Epithelial cell of prostate (primary cell): ENCODE measurements around the gene PLEKHJ1.

Experiments
- DNase-seq: peaks from one replicate; pipeline ENCODE4 v3.0.0-alpha.2; 2011; ENCODE audit warnings: low read depth, low spot score
- H3K27ac ChIP-seq: fragments of 450-650 bp; 2 replicates; pipeline ENCODE4 v1.5.1; 2017; ENCODE audit warnings: mild to moderate bottlenecking

PLEKHJ1 gene

DNA sequence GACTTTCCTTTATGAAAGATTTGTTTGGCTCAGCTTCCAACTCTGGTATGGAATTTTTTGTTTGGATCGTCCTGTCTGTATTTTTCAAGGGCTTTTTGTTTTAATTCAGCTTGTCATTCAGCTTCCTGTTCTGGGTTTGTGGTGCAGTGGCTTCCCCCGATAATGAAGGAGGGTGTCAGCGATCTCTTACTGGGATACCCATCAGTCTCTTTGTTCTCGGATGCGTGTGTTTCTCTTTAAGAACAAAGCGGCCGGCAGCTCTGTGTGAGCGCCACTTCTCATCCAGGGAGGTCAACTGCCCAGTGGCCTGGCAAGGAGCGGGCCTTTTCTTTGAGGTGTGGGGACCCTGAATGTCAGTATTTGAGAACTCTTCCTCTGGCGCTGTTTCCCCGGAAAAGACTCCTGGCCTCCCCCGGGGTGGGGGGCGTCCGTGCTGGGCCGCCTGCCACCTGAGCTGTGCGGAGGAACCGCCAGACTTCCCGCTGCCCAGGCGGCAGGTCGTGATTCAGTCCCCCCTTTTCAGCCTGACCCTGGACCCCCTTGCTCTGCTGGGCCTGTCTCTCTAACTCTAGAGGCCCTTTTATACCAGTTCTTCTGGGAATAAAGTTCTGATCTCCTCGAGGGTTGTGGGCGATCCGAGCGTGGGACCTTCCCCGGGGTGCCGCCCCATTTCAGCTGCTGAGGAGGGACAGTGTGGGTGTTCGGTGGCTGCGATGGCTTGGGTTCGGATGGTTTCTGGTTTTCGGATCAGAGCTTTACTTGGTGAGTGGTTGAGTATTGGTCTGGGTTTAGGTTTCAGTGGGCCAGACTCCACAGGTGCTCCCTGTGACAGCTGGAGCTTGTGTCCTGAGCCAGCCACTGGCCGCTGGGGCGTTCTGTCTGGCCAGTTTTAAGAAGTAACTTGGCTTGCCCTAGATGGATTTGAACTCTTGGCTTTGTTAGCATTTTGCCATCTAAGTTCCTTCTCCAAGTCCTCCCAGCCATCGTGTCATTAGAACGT, 3.9 kb upstream of the PLEKHJ1 start:
- no peak overlapping the region for H3K27ac ChIP-seq
- no peak for DNase-seq

DNA sequence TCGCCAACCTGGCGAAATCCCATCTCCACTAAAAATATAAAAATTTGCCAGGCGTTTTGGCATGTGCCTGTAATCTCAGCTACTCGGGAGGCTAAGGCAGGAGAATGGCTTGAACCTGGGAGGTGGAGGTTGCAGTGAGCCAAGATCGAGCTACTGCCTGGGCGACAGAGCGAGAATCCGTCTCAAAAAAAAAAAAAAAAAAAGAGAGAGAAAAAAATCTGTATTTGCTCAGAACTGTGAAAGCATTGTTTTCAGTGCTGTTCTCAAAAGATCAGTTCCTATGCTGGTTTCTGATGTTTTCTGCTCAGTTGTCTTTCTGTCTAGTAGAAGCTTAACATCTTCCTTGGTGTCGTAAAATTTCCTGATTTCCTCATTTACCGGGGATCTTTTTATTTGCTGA, 3.0 kb upstream of the PLEKHJ1 start:
- no peak overlapping the region for H3K27ac ChIP-seq
- no peak for DNase-seq

DNA sequence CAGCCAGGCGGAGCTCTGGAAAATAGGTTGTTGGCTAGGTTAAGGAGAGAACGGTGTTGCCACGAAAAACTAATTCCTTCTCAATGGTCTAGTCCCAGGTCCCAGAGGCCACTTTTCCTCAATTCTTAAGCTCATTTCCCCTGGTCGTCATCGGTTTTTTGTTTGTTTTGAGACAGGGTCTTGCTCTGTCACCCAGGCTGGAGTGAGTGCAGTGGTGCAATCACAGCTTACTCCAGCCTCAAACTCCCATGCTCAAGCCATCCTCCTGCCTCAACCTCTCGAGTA, 1.7 kb upstream of the PLEKHJ1 start:
- H3K27ac ChIP-seq = no peak overlapping the region

DNA sequence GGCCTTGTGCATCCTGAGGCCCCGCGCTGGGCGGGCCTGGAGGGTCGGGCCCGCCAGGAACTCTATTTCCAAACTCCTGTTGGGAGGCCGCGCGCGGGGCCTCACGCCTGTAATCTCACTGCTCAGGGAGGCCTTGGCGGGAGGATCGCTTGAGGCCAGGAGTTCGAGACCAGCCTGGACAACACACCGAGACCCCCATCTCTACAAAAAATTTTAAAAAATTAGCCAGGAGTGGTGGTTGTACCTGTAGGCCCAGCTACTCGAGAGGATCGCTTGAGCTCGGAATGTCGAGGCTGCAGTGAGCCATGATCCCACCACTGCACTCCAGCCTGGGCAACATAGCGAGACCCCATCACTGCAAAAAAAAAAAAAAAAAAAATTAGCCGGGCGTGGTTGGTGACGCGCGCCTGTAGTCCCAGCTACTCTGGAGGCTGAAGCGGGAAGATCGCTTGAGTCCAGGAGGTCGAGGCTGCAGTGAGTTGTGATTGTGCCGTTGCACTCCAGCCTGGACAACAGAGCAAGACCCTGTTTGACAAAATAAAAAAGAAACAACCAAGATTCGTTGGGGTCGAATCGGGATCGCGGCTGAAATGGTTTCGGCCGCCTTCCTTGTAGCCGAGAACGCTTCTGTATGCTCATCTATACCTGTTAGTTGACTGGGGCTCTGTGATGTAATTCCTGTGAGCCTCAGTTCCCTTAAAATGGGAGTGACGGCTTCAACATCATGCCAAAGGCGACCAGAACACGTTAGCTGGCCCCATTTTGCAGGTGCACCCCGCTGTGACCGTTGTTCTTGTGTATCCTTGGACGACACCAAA, 1.1 kb upstream of the PLEKHJ1 start:
- peak overlapping the region; percentile 89 for H3K27ac ChIP-seq
- DNase-seq = no peak

More for the DNA sequence above, 1.7 kb upstream of the PLEKHJ1 start:
- DNase-seq = no peak

DNA sequence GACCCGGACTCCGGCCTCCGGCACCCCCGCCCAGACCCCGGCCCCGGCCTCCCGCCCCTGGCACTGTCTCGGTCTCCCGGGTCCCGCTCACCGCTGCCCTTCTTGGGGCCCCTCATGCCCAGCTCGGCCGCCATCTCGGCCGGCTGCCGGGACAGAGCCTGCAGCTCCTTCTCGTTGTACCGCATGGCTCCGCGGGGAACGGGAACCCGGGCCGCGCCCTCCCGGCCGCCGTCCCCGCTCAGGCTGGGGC, 140 bp downstream of the PLEKHJ1 start:
- DNase-seq = no peak
- H3K27ac ChIP-seq = peak overlapping the region; percentile 89

DNA sequence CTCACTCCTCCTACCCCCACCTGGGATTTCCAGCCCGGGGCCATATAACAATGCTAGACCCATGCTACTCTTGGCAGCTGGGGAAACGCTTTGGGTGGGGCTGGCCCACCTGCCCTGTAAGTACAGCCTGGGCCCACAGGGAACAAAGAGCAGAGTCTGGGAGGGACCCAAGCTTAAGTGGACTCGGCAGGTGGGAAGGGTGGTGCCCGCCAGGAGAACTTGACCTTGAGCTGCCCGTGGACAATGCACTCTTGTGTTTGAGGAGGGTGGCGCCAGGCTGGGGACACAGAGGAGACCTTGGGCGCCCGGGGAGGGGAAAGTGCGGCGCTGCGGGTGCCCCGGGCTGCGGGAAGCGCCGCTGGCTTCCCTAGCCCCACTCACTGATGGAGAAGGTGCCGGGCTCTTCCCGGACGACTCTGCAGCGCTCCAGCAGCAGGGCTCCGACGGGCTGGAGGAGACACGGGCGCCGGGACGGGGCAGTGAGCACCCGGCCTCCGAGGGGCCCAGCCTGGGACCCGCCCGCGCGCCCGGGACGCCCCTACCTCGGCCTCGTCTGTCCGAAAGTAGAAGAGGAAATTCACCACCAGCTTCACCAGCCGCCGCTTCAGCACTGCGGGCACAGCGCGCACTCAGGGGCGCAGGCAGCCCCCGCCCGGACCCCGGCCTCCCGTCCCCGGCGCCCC, 607 bp downstream of the PLEKHJ1 start:
- H3K27ac ChIP-seq = peak overlapping the region; percentile 89
- DNase-seq = no peak

DNA sequence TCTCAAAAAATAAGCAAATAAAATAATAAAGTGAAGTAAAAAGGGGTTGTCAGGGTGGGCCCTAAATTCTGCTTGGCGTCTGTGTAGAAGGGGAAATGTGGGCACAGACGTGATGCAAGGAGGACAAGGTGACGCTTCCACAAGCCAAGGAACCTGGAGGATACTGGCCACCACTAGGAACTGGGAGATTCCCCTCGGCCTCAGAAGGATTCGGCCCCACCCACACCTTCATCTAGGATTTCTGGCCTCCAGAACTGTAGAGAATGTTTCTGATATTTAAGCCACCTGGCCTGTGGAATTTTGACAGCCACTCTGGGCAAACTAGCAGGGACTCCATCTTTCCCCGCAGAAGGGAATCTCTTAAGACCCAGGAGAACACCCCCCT, 1.1 kb downstream of the PLEKHJ1 start:
- no peak for DNase-seq
- H3K27ac ChIP-seq = peak overlapping the region; percentile 89

DNA sequence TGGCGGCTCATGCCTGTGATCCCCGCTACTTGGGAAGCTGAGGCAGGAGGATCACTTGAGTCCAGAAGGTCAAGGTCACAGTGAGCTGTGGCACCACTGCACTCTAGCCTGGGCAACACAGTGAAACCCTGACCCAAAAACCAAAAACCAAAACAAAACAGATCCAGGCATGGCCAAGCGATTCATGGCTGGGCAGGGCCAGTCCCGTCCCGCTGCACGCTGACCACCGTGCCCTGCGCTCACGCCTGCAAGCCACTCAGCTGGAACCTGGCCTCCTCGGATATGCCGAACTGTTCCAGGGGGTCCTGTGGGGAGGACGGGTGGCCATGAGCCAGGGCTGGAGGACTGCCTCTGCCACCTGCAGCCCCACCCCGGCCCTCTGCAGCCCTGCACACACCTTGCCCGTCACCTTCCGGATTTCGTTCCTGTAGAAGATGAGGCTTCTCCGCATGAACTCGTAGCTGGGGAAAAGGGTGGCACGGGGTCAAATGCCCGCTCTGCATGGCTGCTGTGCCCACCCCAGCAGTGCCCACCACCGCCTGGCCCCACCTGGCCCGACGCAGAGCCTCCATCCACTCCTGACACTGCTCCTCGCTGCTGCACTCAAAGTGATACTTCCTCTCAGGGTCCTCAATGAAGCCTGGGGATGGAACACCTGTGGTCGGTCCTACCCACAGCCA, 2.4 kb downstream of the PLEKHJ1 start:
- no peak for DNase-seq
- no peak overlapping the region for H3K27ac ChIP-seq

DNA sequence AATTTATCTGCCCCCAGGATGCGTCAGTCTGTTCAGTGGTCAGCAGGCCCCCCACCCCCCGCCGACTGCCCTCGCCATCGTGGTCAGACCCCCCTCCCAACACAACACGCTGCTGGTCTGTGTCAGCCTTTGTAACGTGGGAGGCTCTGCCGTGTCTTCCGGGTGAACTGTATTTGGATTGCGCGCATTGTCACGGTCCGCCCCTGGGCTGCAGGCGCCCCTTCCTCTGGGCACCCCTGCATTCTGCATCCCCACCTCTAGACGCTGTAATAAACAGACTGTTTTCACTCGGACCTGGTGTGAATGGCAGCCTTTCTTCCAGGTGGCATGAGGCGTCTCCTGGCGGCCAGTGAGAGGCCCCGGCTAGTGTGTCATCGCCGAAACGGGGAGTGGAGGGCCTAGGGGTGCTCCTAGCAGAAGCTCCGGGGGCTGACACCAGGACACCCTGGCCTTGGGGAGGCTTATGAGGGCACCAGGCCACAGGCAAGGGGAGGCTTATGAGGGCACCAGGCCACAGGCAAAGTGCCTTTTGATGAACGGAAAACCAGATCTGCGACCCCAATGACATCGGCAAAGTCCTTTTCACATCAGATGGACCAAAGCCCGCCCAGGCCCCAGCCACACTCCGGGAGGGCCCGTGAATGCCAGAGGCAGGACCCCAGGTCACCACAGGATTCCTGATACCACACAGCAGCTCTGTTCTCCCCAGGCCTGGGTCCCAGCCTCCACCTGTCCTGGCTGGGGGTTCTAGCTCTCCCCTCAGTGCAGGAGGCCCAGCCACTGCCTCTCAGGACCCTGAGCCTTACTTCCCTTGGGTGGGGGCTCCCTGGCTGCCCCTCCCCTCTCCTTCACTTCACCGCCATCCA, 3.6 kb downstream of the PLEKHJ1 start:
- no peak overlapping the region for H3K27ac ChIP-seq
- DNase-seq = no peak

DNA sequence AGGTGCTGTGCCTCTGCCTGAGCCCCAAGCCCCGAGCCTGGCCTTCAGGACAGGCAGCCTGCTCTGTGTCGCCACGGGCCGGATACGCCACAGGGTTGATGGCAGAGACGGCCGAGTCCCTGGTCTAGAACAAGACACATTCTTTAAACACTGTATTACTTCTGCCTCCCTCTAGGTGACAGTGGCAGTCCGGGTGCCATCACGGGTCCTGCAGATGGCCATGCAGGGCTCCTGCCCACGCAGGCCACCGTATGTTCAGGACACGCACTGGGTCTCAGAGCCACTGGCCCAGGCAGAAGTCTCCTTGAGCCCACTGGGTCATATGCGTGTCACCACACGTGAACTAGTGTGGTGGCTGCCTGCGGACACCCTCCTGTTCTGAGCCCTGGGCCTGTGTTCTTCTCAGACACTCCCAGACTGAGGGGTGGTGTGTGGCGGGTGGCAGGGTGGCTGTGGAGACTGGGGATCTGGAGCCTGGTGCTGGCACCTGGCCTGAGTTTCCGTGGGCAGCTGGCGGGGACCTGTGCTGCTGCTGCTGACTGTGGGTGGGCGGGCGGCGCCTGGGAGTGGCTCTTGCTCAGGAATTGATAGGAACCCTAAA, 4.4 kb downstream of the PLEKHJ1 start:
- no peak for DNase-seq
- H3K27ac ChIP-seq = no peak overlapping the region

DNA sequence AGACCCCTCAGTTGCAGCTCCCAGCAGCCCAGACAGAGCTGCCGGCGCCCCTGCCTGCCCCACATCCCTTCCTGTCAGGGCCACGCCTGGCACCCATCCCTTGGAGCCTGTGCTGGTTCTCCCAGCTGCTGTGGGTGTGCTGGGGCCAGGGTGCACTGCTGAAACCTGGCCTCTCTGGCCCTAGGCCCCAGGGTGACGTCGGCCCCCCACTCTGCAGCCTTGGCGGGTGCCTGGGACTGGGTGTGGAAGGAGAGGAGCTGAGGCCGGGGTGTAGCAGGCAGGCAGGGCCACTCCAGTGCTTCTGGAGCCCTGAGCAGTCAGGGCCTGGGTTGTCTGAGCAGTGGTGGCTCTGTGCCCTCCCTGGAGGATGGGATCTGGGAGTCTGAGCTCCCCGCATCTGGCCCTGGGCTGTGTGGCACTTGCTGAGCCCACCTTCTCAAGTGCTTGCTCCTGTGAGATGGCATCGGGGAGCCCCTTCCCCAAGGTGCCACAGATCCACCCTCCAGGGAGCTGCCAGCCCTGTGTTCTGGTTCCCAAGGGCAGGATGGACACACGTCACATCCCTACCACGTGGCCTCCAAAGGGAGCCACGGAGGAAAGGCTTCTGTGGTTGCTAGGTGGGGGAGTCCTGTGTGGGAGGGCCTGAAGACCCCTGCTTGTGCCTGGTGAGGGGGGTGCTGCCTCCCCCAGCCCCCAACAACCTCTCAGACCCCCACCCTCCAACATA, 5.2 kb downstream of the PLEKHJ1 start:
- no peak overlapping the region for H3K27ac ChIP-seq
- no peak for DNase-seq

DNA sequence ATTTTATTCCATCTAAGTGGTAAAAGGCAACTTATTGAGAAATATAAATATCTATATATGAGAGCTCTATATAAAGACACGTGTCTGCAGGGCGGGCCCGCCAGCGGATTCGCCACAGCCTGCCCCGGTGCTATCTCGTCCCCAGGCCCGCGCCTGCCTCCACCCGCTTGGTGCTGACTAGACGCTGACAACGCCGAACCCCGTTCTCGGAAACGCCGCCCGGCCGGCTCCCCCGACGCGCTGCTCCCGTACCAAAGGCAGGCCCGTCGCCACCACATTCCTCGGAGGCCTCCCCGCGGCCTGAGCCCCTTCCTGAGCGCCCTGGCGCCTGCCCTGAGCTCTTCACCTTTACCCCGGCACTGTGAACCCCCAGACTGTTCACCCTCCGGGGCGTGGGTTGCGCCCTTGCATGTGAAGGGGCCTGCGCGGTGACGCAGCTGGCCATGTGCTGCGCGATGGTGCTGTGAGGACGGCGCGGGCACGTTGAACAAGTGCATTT, 6.0 kb downstream of the PLEKHJ1 start:
- no peak for DNase-seq
- no peak overlapping the region for H3K27ac ChIP-seq

DNA sequence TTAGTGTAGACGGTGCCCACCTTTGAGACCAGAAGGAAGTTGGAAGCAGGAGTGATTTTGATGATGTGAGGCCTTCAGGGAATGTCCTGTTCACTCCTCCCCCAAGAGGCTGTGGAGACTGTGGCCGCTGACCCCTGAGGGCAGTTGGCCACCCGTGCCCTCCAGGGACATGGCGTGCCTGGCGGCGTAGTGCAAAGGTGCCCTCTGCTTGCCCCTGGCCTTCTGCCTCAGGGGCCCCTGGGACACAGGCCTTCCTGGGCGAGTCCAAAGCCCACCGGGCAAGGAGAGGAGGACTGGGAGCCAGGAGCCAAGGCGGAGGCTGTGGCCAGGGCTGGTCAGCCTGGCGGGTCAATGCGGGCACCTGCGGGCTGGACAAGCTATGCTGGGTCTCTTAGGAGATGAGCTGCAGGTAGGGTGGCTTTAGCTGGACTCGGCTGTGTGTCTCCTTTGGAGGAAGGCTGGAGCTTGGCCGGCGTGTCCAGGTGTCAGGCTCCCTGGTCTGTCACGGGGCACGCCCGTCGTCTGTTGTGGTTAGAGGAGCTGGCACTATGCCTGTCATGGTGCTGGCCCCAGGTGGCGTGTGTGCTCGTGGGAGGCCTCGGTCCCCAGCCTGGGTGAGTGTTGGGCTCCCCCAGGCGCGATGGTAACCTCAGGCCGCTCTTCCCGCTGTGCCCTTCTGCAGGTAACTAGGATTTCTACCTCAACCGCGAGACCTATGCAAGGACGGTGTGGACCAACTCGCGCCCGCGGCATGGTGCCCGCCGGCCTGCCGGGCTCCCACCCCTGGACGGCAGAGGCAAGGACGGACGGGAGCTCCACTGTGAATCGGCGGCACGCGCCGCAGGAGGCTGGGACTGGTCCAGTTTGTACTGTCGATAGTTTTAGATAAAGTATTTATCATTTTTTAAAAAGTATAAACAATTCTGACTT, 6.8 kb downstream of the PLEKHJ1 start:
- DNase-seq = no peak
- H3K27ac ChIP-seq = no peak overlapping the region

DNA sequence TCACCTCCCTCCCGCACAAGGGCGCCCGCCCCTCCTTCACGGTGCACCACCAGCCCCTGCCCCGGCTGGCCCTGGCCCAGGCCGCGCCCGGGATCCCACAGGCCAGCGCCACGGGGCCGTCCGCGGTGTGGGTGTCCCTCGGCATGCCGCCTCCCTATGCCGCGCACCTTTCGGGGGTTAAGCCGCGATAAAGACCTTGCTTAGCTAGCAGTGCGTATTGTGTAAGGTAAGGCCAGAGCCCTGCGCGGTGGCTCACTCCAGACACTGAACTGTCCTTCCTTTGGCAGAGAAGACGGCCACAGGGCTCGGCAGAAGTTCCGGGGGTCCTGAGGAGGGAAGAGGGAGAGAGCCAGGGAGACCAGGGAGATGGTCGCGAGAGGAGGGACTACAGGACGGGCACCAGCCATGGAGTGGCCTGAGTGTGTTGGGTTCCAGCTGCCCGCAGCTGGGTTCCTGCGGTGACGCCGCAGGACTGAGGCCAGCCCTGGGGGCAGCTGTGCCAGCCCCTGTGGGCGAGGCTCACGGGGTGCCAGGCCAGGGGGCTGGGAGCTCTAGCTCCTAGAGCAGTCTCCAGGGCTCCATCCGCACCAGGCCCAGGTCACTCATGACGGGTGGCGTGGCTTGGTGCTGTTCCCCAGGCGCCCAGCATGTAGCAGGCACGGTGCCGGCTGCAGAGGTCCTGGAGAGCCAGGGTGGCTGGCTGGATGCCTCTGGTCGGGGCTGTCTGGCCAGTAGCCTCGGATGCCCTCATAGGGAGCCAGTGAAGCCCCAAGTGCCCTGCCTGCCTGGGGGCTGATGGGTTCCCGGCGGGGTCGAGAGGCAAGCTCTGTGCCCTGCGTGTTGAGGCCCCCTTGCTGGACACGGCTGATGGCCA, 7.7 kb downstream of the PLEKHJ1 start:
- no peak overlapping the region for H3K27ac ChIP-seq
- no peak for DNase-seq

DNA sequence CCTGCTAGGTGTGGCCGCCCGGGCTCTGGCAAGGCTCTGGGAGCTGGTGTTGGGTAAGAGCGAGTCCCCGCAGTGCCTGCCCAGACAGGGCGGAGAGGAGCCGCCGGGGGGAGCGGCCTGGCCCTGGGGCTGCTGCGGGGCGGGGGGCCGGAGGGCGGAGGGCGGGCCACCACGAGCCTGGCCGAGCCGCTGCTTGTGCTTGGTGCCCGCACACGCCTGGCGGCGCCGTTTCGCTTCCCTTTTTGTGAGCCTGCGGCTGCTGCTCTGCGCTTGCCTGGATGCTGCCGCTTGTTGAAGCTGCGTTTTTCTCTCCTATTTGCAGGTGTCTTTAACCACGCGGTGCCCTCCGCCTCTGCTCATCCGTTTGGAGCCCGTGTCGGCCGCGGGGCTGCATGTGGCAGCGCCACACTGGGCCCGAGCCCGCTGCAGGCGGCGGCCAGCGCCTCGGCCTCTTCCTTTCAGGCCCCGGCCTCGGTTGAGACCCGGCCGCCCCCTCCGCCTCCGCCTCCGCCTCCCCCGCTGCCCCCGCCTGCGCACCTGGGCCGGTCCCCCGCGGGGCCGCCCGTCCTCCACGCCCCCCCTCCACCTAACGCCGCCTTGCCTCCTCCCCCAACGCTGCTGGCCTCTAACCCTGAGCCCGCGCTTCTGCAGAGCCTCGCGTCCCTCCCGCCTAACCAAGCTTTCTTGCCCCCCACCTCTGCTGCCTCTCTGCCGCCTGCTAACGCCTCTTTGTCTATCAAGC, 8.5 kb downstream of the PLEKHJ1 start:
- DNase-seq = no peak
- H3K27ac ChIP-seq = no peak overlapping the region

DNA sequence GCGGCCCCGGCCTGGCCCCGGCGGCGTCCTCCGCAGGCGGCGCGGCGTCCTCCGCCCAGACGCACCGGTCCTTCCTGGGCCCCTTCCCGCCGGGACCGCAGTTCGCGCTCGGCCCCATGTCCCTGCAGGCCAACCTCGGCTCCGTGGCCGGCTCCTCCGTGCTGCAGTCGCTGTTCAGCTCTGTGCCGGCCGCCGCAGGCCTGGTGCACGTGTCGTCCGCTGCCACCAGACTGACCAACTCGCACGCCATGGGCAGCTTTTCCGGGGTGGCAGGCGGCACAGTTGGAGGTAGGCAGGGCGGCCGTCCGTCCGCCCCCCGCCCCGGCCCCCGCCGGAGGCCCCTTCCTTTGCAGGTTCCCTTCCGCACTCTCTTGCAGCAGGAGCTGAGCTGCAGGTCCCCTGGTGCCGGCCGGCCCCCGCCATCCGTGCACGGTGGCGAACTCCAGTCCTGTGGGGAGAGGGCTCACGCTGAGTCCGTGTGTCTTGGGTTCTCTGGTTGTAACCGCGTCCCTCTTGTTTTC, 9.2 kb downstream of the PLEKHJ1 start:
- DNase-seq = no peak
- no peak overlapping the region for H3K27ac ChIP-seq
